H1 (cell line): ENCODE data around the gene PACS1. TPM values are rescaled to one million over a fixed set of nuclear protein-coding genes. Genes with fewer than 3 reads are reported as not detected.

Experiments
- ATF3 ChIP-seq: IDR thresholded peaks from 2 replicates; pipeline ENCODE4 v1.6.1; 2011; ENCODE audit warnings: low read depth, mild to moderate bottlenecking, low read length; ENCODE audit not compliant: insufficient read depth
- BACH1 ChIP-seq: IDR thresholded peaks from 2 replicates; pipeline ENCODE4 v1.6.1; 2012; ENCODE audit warnings: low read length, improper control_type of control experiment
- CBX5 ChIP-seq: fragments of 300-800, 300-1000 bp; sonication (generic); IDR thresholded peaks from 2 replicates; pipeline ENCODE4 v1.7.1; 2016; ENCODE audit warnings: antibody characterized with exemption, low read length, low read depth
- CBX8 ChIP-seq: fragments of 300-800, 300-1000 bp; sonication (generic); IDR thresholded peaks from 2 replicates; pipeline ENCODE4 v1.7.1; 2016; ENCODE audit warnings: low read depth, low read length, borderline replicate concordance
- CREB1 ChIP-seq: IDR thresholded peaks from 2 replicates; pipeline ENCODE4 v1.6.1; 2012; ENCODE audit warnings: inconsistent platforms
- E2F6 ChIP-seq: IDR thresholded peaks from 2 replicates; pipeline ENCODE4 v1.6.1; 2012; ENCODE audit warnings: inconsistent platforms
- EGR1 ChIP-seq: IDR thresholded peaks from 2 replicates; pipeline ENCODE4 v1.6.1; 2011; ENCODE audit warnings: low read depth, low read length, borderline replicate concordance
- HDAC2 ChIP-seq, 2 experiments: fragments of 300-600 bp in 1 of 2; sonication (generic) in 1 of 2; IDR thresholded peaks; 2 replicates each; pipeline ENCODE4 v1.6.1; 2011 to 2012; ENCODE audit warnings: low read depth in 2 of 2, low read length in 2 of 2, mild to moderate bottlenecking in 2 of 2, moderate library complexity in 2 of 2, borderline replicate concordance in 1 of 2, inconsistent platforms in 1 of 2
- JUND ChIP-seq: IDR thresholded peaks from 2 replicates; pipeline ENCODE4 v1.6.1; 2011; ENCODE audit warnings: mild to moderate bottlenecking, improper control_type of control experiment, low read length
- NANOG ChIP-seq: IDR thresholded peaks from 2 replicates; pipeline ENCODE4 v1.6.1; 2011; ENCODE audit warnings: low read length, low read depth, mild to moderate bottlenecking, inconsistent platforms; ENCODE audit not compliant: insufficient read depth, poor library complexity, severe bottlenecking
- PHF8 ChIP-seq: fragments of 200-600 bp; sonication (generic); conservative IDR thresholded peaks from 2 replicates; pipeline ENCODE4 v1.7.1; 2012; ENCODE audit warnings: low read depth, mild to moderate bottlenecking, inconsistent platforms, low read length, moderate library complexity
- POLR2AphosphoS5 ChIP-seq: IDR thresholded peaks from 2 replicates; pipeline ENCODE4 v1.6.1; 2011; ENCODE audit warnings: low read depth, low read length
- POU5F1 ChIP-seq: IDR thresholded peaks from 2 replicates; pipeline ENCODE4 v1.6.1; 2011; ENCODE audit warnings: low read depth, mild to moderate bottlenecking, low read length, moderate library complexity
- RAD21 ChIP-seq, 2 experiments: IDR thresholded peaks in 1 of 2; conservative IDR thresholded peaks in 1 of 2; 2 replicates each; pipeline ENCODE4 v1.6.1; 2011; ENCODE audit warnings: low read depth in 2 of 2, low read length in 2 of 2, improper control_type of control experiment in 1 of 2, inconsistent platforms in 1 of 2, mild to moderate bottlenecking in 1 of 2, moderate library complexity in 1 of 2
- RXRA ChIP-seq: IDR thresholded peaks from 2 replicates; pipeline ENCODE4 v1.6.1; 2011; ENCODE audit warnings: low read depth, mild to moderate bottlenecking, low read length, moderate library complexity; ENCODE audit not compliant: insufficient read depth
- SIX5 ChIP-seq: IDR thresholded peaks from 2 replicates; pipeline ENCODE4 v1.6.1; 2011; ENCODE audit warnings: mild to moderate bottlenecking, low read depth, low read length
- SP1 ChIP-seq: IDR thresholded peaks from 2 replicates; pipeline ENCODE4 v1.6.1; 2011; ENCODE audit warnings: low read depth, low read length
- SRF ChIP-seq: IDR thresholded peaks from 2 replicates; pipeline ENCODE4 v1.6.1; 2011; ENCODE audit warnings: mild to moderate bottlenecking, low read depth, low read length, moderate library complexity
- TAF7 ChIP-seq: optimal IDR thresholded peaks from 2 replicates; pipeline ENCODE3; 2011; ENCODE audit warnings: low read depth, mild to moderate bottlenecking, inconsistent platforms, low read length, moderate library complexity, borderline replicate concordance
- TBP ChIP-seq: IDR thresholded peaks from 2 replicates; pipeline ENCODE4 v1.6.1; 2011; ENCODE audit warnings: low read depth, low read length, improper control_type of control experiment
- TCF12 ChIP-seq: IDR thresholded peaks from 2 replicates; pipeline ENCODE4 v1.6.1; 2011; ENCODE audit warnings: low read depth, mild to moderate bottlenecking, low read length
- polyA plus RNA-seq, 7 experiments: library from polyadenylated mRNA; depleted of rRNA in 3 of 7; stranded (reverse) in 5 of 7; unstranded in 2 of 7; fragments of >200 nt in 5 of 7; fragments of 200-250 nt in 2 of 7; gene quantifications; 1 replicate in 5 of 7; 2 replicates in 1 of 7; 4 replicates in 1 of 7; pipeline versions ENCODE4 v1.2.1 to v1.2.3, GENCODE V29; 2011 to 2013; ENCODE audit warnings: missing spikeins in 2 of 7, mixed read lengths in 2 of 7
- total RNA-seq: library from RNA; stranded (reverse); fragmentation: NEBNext Ultra II Directional; extraction: Animal tissue kit (Norgen Biotek cat#: 25700); gene quantifications from 2 replicates; pipeline ENCODE4 v1.2.1, GENCODE V29; 2021

PACS1 gene
- total and polyA plus RNA-seq, 2 of the 8 experiments (the other 6 are each of a cell fraction or from before 2014, with no cell fraction given), result 11.5 to 36.0 TPM

- TF ChIP-seq HDAC2 (IDR thresholded peaks at IDR 0.05; ENCODE audit: borderline replicate concordance in 1 of 2, low read depth in 2 of 2, low read length in 2 of 2), result 0 out of 4 replicates have a peak, but pooled peaks of 1 of the 2 experiments have one; percentile 78
- peak; percentile 38; the same call in 1 of the 2 replicates for TF ChIP-seq JUND
- 0 out of 2 replicates have a peak, but pooled peaks have one; percentile 27 for TF ChIP-seq BACH1
- TF ChIP-seq TCF12, result no peak
- TF ChIP-seq E2F6, result 0 out of 2 replicates have a peak, but pooled peaks have one; percentile 25
- no peak for TF ChIP-seq POU5F1
- no peak for TF ChIP-seq CBX8
- TF ChIP-seq ATF3, result peak; percentile 48; the same call in 1 of the 2 replicates
- peak; percentile 70 for TF ChIP-seq SIX5
- peak; percentile 38 for TF ChIP-seq NANOG
- peak; percentile 74 for TF ChIP-seq TAF7
- peak; percentile 95 for TF ChIP-seq PHF8
- TF ChIP-seq EGR1, result no peak
- no peak for TF ChIP-seq RAD21 (IDR thresholded peaks at IDR 0.05 in 1 of 2, conservative IDR thresholded peaks at IDR 0.05 in 1 of 2; ENCODE audit: low read depth in 2 of 2, low read length in 2 of 2)
- no peak for TF ChIP-seq CBX5
- 0 out of 2 replicates have a peak, but pooled peaks have one; percentile 27 for TF ChIP-seq SRF
- TF ChIP-seq POLR2AphosphoS5, result peak; percentile 46; the same call in 1 of the 2 replicates
- peak; percentile 71 for TF ChIP-seq TBP
- peak; percentile 18; the same call in 1 of the 2 replicates for TF ChIP-seq SP1
- TF ChIP-seq CREB1, result peak; percentile 95
- no peak for TF ChIP-seq RXRA
Observed at GRCh38 chr11:66051766-66052663, 18.1 kb upstream of the PACS1 start, which contains the start of gene SF3B2 (continued).
